Brain microvascular endothelial cell (primary cell): ENCODE measurements around the gene ANXA10.

Source experiments
- DNase-seq: peaks from one replicate; pipeline ENCODE4 v3.0.0-alpha.2; 2020
- H3K27ac ChIP-seq: fragments of 250-450 bp; sonication (Bioruptor Pico); 2 replicates; pipeline ENCODE4 v1.5.1; 2020; ENCODE audit warnings: mild to moderate bottlenecking, moderate library complexity
- H3K27me3 ChIP-seq: fragments of 250-450 bp; sonication (Bioruptor Pico); replicated peaks from 2 replicates; pipeline ENCODE4 v1.5.1; 2020; ENCODE audit warnings: mild to moderate bottlenecking
- H3K36me3 ChIP-seq: fragments of 250-450 bp; sonication (Bioruptor Pico); replicated peaks from 2 replicates; pipeline ENCODE4 v1.5.1; 2020; ENCODE audit warnings: mild to moderate bottlenecking
- H3K4me3 ChIP-seq: 2 replicates; pipeline ENCODE4 v1.5.1; 2011; ENCODE audit warnings: low read depth, mild to moderate bottlenecking, control low read depth, low read length, moderate library complexity
- in situ Hi-C: cut with HindIII; loops from 2 replicates; pipeline ENCODE4 v1.10.0; 2017; ENCODE audit warnings: low sequenced_read_pairs, low pct_ligation_motif_present
- TF ChIP-seq, protein P1 (sequence below): IDR thresholded peaks from 2 replicates; pipeline ENCODE4 v1.5.1; 2011; ENCODE audit warnings: low read depth, mild to moderate bottlenecking, moderate library complexity, low read length, control low read depth, inconsistent platforms; ENCODE audit errors: missing control alignments

The ANXA10 gene

GRCh38 chr4:168152837-168153500 is 60.6 kb downstream of the ANXA10 start:
- TF ChIP-seq, protein P1, sequence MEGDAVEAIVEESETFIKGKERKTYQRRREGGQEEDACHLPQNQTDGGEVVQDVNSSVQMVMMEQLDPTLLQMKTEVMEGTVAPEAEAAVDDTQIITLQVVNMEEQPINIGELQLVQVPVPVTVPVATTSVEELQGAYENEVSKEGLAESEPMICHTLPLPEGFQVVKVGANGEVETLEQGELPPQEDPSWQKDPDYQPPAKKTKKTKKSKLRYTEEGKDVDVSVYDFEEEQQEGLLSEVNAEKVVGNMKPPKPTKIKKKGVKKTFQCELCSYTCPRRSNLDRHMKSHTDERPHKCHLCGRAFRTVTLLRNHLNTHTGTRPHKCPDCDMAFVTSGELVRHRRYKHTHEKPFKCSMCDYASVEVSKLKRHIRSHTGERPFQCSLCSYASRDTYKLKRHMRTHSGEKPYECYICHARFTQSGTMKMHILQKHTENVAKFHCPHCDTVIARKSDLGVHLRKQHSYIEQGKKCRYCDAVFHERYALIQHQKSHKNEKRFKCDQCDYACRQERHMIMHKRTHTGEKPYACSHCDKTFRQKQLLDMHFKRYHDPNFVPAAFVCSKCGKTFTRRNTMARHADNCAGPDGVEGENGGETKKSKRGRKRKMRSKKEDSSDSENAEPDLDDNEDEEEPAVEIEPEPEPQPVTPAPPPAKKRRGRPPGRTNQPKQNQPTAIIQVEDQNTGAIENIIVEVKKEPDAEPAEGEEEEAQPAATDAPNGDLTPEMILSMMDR, result no peak
- Histone ChIP-seq H3K27me3 (no peaks in the 10 kb centered on the region), H3K4me3 (no peak overlapping the region), H3K36me3 (no peaks in the 10 kb centered on the region), H3K27ac (no peak overlapping the region)
- DNase-seq, result no peak
- in situ Hi-C loops, result no loop called here

- in situ Hi-C loops, result no loop called here
- Histone ChIP-seq H3K27me3 (no peaks in the 10 kb centered on the region), H3K4me3 (no peak overlapping the region), H3K27ac (peak overlapping the region; percentile 48), H3K36me3 (no peaks in the 10 kb centered on the region)
- TF ChIP-seq, protein P1, result peak; percentile 79
- peak; percentile 90 for DNase-seq
Observed at GRCh38 chr4:168153596-168154440, 61.5 kb downstream of the ANXA10 start.

- no peaks in the 10 kb centered on the region for H3K27me3 ChIP-seq
- no peaks in the 10 kb centered on the region for H3K36me3 ChIP-seq
- in situ Hi-C loops, result no loop called here
- no peak overlapping the region for H3K4me3 ChIP-seq
- no peak for DNase-seq
- no peak overlapping the region for H3K27ac ChIP-seq
- TF ChIP-seq, protein P1, result no peak
Observed at GRCh38 chr4:168154546-168155277, 62.4 kb downstream of the ANXA10 start.

- no peaks in the 10 kb centered on the region for H3K36me3 ChIP-seq
- in situ Hi-C loops, result no loop called here
- no peaks in the 10 kb centered on the region for H3K27me3 ChIP-seq
- peak; percentile 52 for DNase-seq
- H3K4me3 ChIP-seq, result no peak overlapping the region
- no peak overlapping the region for H3K27ac ChIP-seq
- TF ChIP-seq, protein P1, result no peak
Observed at GRCh38 chr4:168162604-168163003, 70.3 kb downstream of the ANXA10 start.

DNA sequence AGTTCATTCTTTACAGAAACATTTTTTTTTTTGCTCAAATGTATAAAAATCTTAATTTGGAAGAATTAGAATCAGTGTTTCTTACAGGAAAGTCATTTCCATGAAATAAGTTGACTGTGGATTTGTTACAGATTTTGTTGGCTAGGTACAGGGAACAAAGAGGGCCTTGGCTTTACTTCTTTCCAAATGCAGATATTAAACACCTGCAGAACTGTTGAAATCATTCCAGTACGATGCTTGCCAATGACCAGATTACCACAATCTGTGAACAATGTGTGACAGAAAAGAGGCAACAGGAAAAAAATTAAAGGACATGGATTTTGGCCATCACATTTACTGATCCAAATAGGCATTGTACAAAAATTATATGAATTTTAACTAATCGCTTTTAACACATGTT is 70.8 kb downstream of the ANXA10 start:
- H3K36me3 ChIP-seq, result no peaks in the 10 kb centered on the region
- H3K27ac ChIP-seq, result no peak overlapping the region
- in situ Hi-C loops, result no loop called here
- no peaks in the 10 kb centered on the region for H3K27me3 ChIP-seq
- TF ChIP-seq, protein P1, result no peak
- no peak for DNase-seq
- no peak overlapping the region for H3K4me3 ChIP-seq
